Measurements from ENCODE around the gene PLAAT3.
"Not testable (repeated sequence)": the region's sequence is repeated elsewhere in the genome, so short reads cannot be mapped to it uniquely, and the experiment has no call there.

The PLAAT3 gene

GRCh38 chr11:63614136-63614671, at the start of gene PLAAT3:
Gene PLAAT3 (minus strand): TSS chr11:63614433. CDS start chr11:63614014, 419 bp downstream.
- DNase-seq (ENCODE audit: low read depth), result peak; percentile 76

DNA sequence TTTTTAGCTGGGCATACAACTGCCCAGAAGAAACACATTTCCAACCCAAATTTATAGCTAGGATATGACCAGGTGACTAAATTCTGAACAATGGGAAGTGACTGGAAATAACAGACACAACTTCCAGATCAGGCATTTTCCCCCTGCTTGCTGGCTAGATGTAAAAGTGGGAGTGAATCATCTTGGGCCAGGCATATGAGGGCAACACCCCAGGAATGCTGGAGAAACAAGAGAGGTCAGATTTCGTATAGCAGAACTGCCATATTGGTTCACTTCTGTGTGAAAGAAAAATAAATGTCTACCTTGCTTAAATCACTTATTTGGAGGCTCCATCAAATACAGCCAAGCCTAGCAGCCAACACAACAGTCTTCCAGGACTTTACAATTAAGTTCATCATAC, 49.6 kb upstream of the PLAAT3 start:
- peak; percentile 88 for DNase-seq (ENCODE audit: low read depth)

DNA sequence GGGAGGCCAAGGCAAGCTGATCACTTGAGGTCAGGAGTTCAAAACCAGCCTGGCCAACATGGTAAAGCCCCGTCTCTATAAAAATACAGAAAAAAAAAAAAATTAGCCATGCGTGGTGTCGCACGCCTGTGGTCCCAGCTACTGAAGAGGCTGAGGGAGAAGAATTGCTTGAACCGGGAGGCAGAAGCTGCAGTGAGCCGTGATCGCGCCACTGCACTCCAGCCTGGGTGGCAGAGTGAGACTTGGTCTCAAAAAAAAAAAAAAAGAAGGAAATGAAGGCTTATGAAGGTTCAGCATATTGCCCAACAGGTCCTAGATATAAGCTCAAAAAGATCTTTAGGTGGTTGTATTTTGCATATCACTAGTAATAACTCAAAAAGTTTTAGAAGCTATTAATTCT, 46.7 kb upstream of the PLAAT3 start:
- no peak for DNase-seq (ENCODE audit: low read depth)

- no peak for DNase-seq (ENCODE audit: low read depth)
Measured at GRCh38 chr11:63652671-63653070, 38.4 kb upstream of the PLAAT3 start.

GRCh38 chr11:63643205-63643604, 29.0 kb upstream of the PLAAT3 start:
- DNase-seq (ENCODE audit: low read depth), result no peak

DNA sequence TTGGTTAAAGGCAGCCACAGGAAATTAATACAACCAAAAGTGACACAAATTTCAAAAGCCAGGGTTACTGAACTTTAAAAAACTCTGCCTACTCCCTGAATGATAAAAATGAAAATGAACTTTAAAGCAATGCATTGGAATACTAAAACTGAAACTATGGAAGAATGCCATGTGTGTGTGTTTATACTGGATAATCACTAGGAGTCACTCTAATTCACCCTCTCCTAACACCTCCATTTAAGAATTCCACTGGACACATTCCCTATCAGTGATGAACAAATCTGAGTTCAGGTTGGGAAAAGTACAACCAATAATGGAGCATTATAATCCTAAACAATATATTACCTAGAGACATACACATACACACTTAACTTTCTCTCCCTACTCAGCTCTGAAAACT, 27.5 kb upstream of the PLAAT3 start:
- peak; percentile 37 for DNase-seq (ENCODE audit: low read depth)

GRCh38 chr11:63639199-63639832, 25.1 kb upstream of the PLAAT3 start:
- DNase-seq (ENCODE audit: low read depth), result peak; percentile 54

DNA sequence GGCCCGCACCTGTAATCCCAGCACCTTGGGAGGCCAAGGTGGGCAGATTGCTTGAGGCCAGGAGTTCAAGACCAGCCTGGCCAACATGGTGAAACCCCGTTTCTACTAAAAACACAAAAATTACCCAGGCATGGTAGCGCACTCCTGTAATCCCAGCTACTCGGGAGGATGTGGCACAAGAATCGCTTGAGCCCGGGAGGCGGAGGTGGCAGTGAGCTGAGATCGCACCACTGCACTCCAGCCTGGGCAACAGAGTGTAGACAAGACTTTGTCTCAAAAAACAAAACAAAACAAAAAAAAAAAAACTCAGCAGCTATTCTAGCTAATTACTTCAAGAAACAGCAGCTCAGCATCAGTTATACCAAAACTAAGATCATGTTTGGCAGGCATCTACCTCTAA, 24.2 kb upstream of the PLAAT3 start:
- not testable (repeated sequence) for DNase-seq (ENCODE audit: low read depth)

DNA sequence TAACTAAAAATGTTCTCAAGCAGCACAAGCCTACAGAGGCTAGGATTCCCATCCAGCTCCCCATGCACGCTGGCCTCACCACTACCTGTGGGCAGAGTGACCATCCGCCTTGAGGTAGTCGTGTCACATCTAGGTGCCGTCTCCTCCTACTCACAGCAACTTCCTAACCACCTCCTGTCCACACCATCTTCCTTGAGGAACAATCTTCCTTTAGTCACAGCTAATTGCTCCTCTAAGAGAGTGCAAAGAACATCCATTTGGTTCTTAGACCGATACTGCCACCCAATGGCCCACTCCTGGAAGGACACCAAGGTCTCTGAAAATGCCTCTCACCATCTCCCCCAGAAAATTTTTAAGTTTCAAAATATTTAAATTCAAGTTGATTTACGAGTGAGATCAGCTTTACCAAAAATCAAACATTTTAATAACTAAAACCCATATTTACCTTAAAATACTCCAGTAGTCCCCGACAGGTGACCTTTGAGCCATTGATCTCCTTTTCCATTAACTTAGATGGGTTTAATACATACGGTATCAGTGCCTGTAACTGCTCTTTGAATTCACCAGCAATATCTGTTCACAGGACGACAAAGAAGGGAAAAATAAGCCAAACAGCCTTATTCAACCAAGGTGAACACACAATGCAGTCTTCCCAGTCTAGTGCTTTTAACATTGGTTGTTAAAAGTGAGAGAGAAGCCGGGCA, 21.7 kb upstream of the PLAAT3 start:
- DNase-seq (ENCODE audit: low read depth), result peak; percentile 72

GRCh38 chr11:63629426-63629825, 15.2 kb upstream of the PLAAT3 start:
- no peak for DNase-seq (ENCODE audit: low read depth)

- DNase-seq (ENCODE audit: low read depth), result peak; percentile 13
Measured at GRCh38 chr11:63623513-63624140, 9.4 kb upstream of the PLAAT3 start.

GRCh38 chr11:63622323-63622722, 8.1 kb upstream of the PLAAT3 start:
- DNase-seq (ENCODE audit: low read depth), result peak; percentile 19

DNA sequence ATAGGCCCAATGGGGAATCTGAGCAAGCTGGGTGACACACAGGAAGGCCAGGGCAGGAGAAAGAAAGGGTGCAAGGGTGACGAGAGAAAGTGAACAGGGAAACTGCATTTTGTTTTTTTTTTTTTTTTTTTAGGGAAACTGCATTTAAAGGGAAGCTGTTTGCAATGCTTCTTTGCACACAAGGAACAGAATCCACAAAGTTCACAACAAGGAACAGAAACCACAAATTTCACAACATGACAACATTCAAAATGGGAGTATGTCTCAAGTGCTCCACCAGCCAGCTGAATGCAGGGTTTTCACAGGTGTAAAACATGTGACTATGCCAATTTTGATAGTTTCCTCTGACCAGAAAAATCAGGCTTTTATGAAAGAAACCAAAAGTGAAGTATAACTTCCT, 6.8 kb upstream of the PLAAT3 start:
- DNase-seq (ENCODE audit: low read depth), result no peak

DNA sequence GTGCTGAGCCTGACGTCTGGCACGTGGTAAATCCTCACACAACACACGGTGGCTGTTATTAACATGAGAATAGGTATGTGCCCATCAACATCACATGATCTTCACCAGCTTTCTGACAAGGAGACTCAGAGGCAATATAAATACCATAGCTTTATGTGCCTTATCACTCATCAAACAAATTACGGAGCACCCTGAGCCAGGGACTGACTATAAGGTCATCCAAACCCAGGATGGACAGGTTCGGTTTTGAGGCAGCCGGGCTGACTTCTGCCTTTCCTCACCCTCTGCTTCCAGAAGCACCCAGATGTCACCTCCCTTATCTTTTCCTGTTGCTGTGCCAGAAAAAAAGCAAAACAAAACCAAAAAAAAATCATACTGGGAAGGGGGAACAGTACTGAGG, 5.7 kb upstream of the PLAAT3 start:
- no peak for DNase-seq (ENCODE audit: low read depth)

GRCh38 chr11:63617686-63618085, 3.5 kb upstream of the PLAAT3 start:
- not testable (repeated sequence) for DNase-seq (ENCODE audit: low read depth)

DNA sequence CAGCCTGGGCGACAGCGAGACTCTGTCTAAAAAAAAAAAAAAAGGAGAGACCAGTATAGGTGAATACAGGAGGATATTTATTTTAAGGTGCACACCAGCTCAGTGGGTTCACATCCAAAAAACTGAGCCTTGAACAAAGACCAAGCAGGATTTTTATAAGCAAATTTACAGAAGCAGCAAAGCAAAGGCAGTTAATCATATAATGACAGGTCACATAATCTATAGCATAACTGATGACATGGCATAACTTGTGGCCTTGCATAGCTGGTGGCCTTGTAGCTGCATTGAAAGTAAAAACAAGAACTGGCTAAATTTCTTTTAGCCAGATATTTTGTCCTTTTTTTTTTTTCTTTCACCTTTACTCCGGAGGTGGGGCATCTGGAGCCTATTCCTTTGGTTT, 2.7 kb upstream of the PLAAT3 start:
- no peak for DNase-seq (ENCODE audit: low read depth)

DNA sequence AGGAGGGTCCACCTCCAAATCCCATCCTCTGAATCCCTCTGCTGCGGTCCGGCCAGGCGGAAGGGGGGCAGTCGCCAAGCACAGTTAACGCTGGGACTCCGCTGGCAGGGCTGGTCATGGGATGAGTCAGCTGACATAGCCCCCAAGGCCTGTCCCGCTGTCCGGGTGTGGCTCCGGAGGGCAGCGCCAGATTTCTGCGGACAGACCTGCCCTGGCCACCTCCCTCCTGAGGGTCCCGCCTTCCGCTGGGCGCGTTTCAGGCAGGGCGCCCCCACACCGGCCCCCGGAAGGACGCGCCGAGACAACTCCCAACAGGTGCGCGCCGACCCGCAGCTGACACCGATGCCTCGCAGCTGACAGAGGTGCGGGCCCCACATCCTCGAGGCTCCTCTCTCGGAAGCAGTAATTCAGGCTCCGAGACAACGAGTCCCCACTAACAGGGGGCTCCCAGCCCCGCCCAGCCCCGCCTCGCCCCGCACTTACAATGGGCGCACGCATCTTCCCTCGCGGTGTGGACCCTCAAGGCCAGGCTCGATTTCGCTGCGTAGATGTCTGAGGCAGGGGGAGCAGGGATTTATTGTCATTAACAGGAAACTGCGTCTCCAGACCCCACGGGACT, 607 bp downstream of the PLAAT3 start:
- DNase-seq (ENCODE audit: low read depth), result peak; percentile 60

DNA sequence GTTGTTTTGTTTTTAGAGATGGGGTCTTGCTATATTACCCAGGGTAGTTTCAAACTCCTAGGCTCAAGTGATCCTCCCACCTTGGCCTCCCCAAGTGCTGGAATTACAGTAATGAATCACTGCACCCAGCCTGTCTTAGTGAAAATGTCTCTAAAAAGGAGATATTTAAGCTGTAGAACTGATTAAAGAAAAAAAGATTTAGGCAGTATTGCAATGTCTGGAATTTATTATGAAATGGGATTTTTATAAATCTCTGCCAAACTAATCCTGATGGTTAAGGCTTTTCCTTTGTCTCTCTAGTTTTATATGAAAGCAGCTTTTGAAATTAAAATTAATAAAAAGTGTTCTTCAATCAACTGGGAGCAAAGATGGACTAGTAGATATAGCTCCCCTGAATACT, 2.1 kb downstream of the PLAAT3 start:
- DNase-seq (ENCODE audit: low read depth), result no peak

DNA sequence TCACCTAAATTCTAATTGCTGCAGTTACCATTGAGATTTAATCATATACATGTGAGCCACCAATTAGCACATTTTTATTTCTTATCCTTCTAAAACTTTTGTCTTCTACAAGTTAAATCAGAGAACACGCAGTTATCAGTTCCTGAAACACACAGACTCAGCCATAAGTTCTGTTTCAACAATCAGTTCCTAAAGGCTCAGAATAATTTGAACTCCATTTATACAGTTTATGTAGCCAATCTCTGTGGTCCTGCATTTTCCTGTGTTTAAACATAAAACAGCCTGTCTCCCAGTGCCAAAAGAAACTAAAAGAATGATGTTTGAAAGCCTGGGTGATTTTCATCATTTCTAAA, 2.9 kb downstream of the PLAAT3 start:
- DNase-seq (ENCODE audit: low read depth), result no peak

DNA sequence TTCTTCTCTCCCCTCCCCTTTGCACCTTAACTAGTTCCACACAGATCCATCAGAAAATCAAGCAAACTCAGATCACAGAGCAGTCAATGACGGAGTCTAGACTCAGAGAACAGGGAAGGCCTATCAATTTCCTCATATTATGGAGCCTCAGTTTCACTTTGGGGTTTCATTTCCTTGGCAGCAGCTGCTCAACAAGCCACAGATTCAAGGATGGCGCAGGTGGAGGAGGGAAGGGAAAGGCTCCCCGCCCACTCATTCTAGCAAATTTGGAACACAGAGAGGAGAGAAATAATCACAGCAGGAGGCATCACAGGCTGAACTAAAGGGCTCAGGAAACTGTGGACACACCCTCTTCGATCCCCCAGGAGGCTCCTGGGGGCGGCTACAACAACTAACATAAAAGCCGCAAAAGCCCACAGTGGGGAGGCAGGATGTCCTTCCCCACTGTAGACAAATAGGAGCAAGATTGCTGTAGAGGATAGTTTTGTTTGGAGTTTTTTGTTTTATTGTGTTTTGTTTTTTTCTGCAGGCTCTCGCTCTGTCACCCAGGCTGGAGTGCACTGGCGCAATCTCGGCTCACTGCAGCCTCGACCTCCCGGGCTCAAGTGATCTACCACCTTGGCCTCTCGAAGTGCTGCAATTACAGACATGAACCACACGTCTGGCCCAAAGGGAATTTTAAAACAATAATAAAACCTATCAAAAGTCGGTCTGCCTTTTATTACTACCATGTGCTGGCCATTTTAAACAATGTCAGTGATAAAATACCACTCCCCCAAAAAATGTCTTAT, 3.4 kb downstream of the PLAAT3 start:
- DNase-seq (ENCODE audit: low read depth), result no peak

- DNase-seq (ENCODE audit: low read depth), result peak; percentile 41
Measured at GRCh38 chr11:63609971-63610580, 4.2 kb downstream of the PLAAT3 start.
